Measurements from ENCODE around the gene ELF5.
A peak's percentile ranks its signal among the peaks of the same experiment; 100 is the strongest.

The ELF5 gene

DNA sequence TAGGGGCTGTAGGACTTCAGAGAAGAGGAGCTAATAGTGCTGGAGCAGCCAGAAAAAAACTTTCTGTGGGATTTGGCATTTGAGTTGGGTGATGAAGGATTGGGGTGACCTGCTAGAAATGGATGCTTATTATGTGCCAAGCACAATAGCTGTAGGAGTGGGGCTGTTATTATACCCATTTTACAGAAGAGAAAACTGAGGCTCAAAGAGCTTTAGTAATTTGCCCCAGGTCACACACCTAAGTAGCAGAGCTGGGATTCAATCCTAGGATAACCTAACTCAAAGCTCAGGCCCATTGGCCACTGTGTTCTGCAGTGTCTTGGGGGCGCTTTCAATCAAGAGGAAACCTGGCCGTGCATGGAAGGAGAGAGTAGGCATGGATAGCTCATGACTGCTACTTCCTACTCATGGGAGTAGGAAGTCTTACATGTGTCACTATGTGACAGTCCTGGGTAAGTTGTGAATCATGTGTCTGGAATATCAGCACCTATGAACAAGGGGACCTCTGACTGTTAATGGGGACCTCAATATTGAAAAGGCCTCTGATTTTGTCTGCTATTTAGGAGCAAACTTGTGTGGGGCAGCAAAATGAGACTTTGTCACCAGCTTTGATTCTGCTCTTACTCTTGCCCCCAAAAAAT, 6.1 kb upstream of the ELF5 start:
- TF ChIP-seq, protein P1, sequence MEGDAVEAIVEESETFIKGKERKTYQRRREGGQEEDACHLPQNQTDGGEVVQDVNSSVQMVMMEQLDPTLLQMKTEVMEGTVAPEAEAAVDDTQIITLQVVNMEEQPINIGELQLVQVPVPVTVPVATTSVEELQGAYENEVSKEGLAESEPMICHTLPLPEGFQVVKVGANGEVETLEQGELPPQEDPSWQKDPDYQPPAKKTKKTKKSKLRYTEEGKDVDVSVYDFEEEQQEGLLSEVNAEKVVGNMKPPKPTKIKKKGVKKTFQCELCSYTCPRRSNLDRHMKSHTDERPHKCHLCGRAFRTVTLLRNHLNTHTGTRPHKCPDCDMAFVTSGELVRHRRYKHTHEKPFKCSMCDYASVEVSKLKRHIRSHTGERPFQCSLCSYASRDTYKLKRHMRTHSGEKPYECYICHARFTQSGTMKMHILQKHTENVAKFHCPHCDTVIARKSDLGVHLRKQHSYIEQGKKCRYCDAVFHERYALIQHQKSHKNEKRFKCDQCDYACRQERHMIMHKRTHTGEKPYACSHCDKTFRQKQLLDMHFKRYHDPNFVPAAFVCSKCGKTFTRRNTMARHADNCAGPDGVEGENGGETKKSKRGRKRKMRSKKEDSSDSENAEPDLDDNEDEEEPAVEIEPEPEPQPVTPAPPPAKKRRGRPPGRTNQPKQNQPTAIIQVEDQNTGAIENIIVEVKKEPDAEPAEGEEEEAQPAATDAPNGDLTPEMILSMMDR (IDR thresholded peaks at IDR 0.05; ENCODE audit: low read depth, low read length, missing control alignments): no peak
- H3K4me3 ChIP-seq (ENCODE audit: low read depth, low read length): no peak overlapping the region
- no peak for DNase-seq (ENCODE audit: low read depth)
- in situ Hi-C loops (cut with HindIII; ENCODE audit: low sequenced_read_pairs): no loop called here

DNA sequence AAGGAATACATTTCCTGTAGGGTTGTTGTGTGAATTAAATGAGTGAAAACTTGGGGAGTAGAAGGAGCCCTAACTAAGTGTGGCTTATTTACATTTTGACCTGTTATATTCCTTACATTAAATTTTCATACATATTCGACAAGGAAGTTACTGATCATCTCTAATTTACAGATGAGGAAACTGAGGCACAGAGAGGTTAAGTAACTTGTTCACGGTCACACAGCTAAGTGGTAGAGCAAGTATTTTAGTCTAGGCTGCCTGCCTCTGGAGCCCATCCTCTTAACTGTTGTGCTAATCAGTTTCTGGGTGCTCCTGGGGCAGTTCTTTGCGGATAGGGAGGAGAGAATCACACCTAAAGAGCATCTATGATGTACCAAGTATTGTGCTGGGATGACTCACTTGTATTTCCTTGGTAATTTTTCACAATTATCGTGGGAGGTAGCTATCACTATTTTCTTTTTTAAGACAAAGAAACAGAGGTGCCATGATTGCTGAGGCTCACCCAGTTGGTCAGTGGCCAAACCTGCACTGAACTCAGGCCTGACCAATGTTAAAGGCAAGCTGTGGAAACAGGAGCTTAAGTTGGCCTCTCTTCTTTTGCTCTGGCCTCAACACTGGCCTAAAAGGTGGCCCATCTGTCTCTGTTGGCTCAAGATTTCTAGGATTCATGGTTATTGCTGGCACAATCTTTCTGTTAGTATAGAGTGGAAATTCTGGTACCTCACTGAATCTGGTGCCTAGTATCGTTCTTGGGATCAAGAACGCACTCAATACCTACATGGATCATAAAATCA, 2.9 kb upstream of the ELF5 start:
- in situ Hi-C loops (cut with HindIII; ENCODE audit: low sequenced_read_pairs): no loop called here
- TF ChIP-seq, protein P1 (IDR thresholded peaks at IDR 0.05; ENCODE audit: low read depth, low read length, missing control alignments): no peak
- no peak for DNase-seq (ENCODE audit: low read depth)
- H3K4me3 ChIP-seq (ENCODE audit: low read depth, low read length): no peak overlapping the region

DNA sequence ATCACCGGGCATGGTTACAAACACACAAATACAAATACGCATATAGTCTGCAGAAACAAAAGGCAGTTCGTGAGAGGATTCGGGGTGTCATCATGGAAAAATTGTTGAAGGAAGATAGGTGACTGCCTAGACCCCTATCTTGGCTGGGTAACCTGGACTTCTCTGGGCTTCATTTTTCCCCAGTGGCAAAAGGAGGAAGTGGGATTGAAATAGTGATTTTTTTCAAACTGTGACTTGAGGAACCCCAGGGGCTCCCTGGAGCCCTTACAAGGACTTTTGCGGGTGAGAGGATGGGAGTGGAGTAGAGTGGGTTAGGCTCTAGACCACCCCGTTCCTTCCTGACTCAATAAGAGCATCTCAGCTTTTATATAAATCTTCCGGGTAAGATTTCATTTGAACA, 1.0 kb upstream of the ELF5 start:
- DNase-seq (ENCODE audit: low read depth): no peak
- no peak overlapping the region for H3K4me3 ChIP-seq (ENCODE audit: low read depth, low read length)
- TF ChIP-seq, protein P1 (IDR thresholded peaks at IDR 0.05; ENCODE audit: low read depth, low read length, missing control alignments): peak; percentile 5
- in situ Hi-C loops (cut with HindIII; ENCODE audit: low sequenced_read_pairs): no loop called here

DNA sequence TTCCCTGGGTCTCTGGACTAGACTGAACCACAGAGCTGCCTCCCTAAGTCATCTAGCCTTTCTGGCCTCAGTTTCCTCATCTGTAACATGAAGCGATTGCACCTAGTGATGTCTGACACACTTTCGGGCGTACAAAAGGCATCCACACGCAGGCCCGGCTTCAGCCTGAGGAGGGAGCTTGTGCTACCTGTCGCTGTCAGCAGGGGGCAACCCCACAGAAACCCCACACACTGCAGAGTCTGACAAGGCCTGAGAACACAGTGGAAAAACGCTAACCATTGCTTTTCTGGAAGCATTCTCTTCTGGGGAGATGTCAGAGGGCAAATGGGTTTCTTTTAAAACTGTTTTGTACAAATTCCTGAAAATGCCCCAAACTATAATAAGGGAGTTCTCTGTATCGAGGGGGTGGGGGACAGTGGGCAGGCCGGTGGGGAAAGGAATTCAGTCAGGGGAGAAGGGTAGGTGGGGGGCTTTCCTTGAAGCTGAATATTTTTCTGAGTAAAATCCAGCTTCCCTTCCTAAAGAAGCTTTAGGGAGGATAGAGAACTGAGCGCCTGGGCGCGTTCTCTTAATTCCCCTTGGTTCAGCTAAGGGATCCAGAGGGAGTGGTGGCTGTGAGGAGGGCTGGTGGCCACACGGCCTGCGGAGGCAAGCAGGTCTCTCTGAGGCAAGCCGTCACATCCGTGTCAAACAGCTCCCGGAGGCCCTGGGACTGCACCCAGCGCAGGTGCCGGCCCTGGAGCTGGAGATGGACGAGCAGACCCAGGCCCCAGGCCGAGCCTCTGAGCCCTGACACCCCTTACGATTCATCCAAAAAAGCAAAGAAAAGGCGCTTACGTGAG, 533 bp downstream of the ELF5 start:
- H3K4me3 ChIP-seq (ENCODE audit: low read depth, low read length): no peak overlapping the region
- TF ChIP-seq, protein P1 (IDR thresholded peaks at IDR 0.05; ENCODE audit: low read depth, low read length, missing control alignments): peak; percentile 78
- in situ Hi-C loops (cut with HindIII; ENCODE audit: low sequenced_read_pairs): no loop called here
- no peak for DNase-seq (ENCODE audit: low read depth)

DNA sequence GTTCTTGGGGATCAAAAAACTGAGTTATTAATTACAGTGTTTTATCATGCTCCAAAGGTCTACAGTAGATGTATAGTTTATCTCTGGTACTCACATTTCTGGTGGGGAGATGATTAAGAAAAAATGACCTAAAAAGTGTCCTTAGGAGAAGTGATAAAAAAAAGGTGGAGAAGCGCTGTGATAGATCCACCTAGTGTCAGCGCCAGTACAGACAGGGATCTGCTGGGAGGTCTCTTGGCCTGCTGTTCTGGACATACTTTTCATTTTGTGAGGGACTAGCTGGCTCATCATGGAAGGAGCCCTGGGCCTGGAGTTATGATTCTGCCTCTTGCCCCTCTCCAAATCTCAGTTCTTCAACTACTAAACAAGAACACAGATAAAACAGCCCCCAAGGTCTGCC, 2.9 kb downstream of the ELF5 start:
- DNase-seq (ENCODE audit: low read depth): no peak
- in situ Hi-C loops (cut with HindIII; ENCODE audit: low sequenced_read_pairs): no loop called here
- TF ChIP-seq, protein P1 (IDR thresholded peaks at IDR 0.05; ENCODE audit: low read depth, low read length, missing control alignments): no peak
- H3K4me3 ChIP-seq (ENCODE audit: low read depth, low read length): no peak overlapping the region

DNA sequence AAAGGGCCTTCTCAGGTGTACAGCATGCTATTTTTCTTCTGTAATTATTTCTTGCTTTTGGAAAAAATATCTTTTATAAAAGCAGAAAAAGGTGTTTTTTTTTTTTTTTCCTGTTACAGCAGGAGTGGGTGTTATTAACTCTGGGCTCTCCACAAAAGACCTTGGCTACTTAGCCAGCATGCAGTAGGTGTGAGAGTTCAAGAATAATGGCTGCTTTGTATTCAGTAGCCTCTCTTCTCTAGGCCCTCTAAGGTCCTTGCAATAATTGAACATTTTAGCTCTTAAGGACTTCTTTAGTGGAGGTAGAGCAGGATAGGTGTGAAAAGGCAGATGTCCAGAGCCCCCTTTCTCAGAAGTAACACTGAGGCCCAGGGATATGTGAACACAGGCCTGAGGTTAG, 3.4 kb downstream of the ELF5 start:
- no peak for DNase-seq (ENCODE audit: low read depth)
- H3K4me3 ChIP-seq (ENCODE audit: low read depth, low read length): no peak overlapping the region
- TF ChIP-seq, protein P1 (IDR thresholded peaks at IDR 0.05; ENCODE audit: low read depth, low read length, missing control alignments): no peak
- in situ Hi-C loops (cut with HindIII; ENCODE audit: low sequenced_read_pairs): no loop called here
